Activated T-helper 1 cell treated with anti-CD3 and anti-CD28 coated beads, Interleukin-2, amount 50 U/mL, for 16 hours (primary cell): ENCODE measurements around the gene STAT1.

Source experiments
- DNase-seq, 2 donors: peaks; one replicate each; pipeline ENCODE4 v3.0.0-alpha.2; 2020; ENCODE audit warnings: low read depth in 1 of 2, low spot score in 1 of 2

STAT1 gene

GRCh38 chr2:190986221-190986953 is 27.6 kb downstream of the STAT1 start:
- no peak for DNase-seq

- no peak for DNase-seq
Observed at GRCh38 chr2:190984595-190984994, 29.4 kb downstream of the STAT1 start.

GRCh38 chr2:190982262-190983034 is 31.5 kb downstream of the STAT1 start:
- no peak for DNase-seq

GRCh38 chr2:190981733-190982132 is 32.2 kb downstream of the STAT1 start:
- no peak for DNase-seq

- DNase-seq: no peak
Observed at GRCh38 chr2:190981333-190981732, 32.6 kb downstream of the STAT1 start.

- no peak for DNase-seq
Observed at GRCh38 chr2:190980630-190981209, 33.3 kb downstream of the STAT1 start.

- DNase-seq: no peak
Observed at GRCh38 chr2:190979906-190980629, 33.9 kb downstream of the STAT1 start.

- DNase-seq: no peak
Observed at GRCh38 chr2:190978389-190979053, 35.5 kb downstream of the STAT1 start.

- DNase-seq: no peak
Observed at GRCh38 chr2:190977505-190977904, 36.5 kb downstream of the STAT1 start.

GRCh38 chr2:190976521-190976920 is 37.5 kb downstream of the STAT1 start:
- DNase-seq: no peak

GRCh38 chr2:190974629-190975361 is 39.2 kb downstream of the STAT1 start:
- no peak for DNase-seq

- no peak for DNase-seq
Observed at GRCh38 chr2:190973726-190974628, 40.0 kb downstream of the STAT1 start.

- no peak for DNase-seq
Observed at GRCh38 chr2:190973262-190973661, 40.7 kb downstream of the STAT1 start.

GRCh38 chr2:190972846-190973245 is 41.1 kb downstream of the STAT1 start:
- no peak for DNase-seq

- DNase-seq: no peak
Observed at GRCh38 chr2:190972213-190972612, 41.8 kb downstream of the STAT1 start.

GRCh38 chr2:190970873-190971506 is 43.0 kb downstream of the STAT1 start:
- DNase-seq: no peak

GRCh38 chr2:190970160-190970559 is 43.8 kb downstream of the STAT1 start:
- no peak for DNase-seq

GRCh38 chr2:190968522-190968921 is 45.4 kb downstream of the STAT1 start:
- no peak for DNase-seq
